GM18951 (cell line): ENCODE measurements around the gene RAE1.

Source experiments
- POLR2A ChIP-seq: IDR thresholded peaks from 4 replicates; pipeline ENCODE4 v1.6.1; 2011; ENCODE audit warnings: mild to moderate bottlenecking; ENCODE audit not compliant: insufficient read length, insufficient read depth; ENCODE audit errors: extremely low read depth
- in situ Hi-C: fragments of 300-500 bp; cut with MboI; formaldehyde crosslinking; loops from one replicate; pipeline ENCODE4 v1.12.0; 2022; ENCODE audit warnings: low sequenced_read_pairs, mixed read lengths, inconsistent platforms; ENCODE audit not compliant: unreplicated experiment

RAE1 gene

DNA sequence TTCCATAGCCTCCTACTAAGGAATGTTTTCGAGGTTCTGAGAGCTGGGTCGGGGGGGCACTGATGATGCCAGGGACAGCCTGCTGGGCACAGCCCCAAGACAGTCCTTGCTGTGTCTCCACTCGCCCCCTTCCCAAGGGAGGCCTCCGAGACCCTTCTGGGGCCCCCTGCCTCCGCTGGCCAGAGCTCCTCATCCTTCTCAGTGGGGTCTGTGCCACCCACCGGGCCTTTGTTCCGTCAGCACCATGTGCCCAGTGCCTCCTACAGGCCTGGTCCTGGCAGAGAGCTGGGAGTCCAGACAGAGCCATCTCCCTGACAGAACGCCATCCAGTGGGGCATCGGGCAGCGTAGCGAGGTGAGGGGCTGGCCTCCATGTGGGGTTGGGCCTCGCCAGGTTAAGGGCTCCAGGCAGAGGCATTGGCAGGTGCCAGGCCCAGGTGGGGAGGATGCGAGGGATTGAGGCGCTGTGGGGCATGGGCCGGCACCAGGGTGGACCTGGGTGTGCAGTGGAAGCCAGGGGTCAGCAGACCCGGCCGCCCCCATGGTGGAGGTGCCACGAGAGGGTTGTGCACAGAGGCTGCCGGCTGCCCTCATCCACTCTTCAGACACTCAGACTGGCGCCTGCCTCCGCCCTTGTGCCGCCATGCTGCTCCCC, 53.5 kb downstream of the RAE1 start:
- in situ Hi-C loops = no loop called here
- no peak for TF ChIP-seq POLR2A

- in situ Hi-C loops = no loop called here
These were observed 54.4 kb downstream of the RAE1 start for GRCh38 chr20:57405236-57406016.

GRCh38 chr20:57407541-57407956, 56.5 kb downstream of the RAE1 start:
- in situ Hi-C loops = no loop called here
- no peak for TF ChIP-seq POLR2A

More at GRCh38 chr20:57405236-57406016, 54.4 kb downstream of the RAE1 start:
- no peak for TF ChIP-seq POLR2A

DNA sequence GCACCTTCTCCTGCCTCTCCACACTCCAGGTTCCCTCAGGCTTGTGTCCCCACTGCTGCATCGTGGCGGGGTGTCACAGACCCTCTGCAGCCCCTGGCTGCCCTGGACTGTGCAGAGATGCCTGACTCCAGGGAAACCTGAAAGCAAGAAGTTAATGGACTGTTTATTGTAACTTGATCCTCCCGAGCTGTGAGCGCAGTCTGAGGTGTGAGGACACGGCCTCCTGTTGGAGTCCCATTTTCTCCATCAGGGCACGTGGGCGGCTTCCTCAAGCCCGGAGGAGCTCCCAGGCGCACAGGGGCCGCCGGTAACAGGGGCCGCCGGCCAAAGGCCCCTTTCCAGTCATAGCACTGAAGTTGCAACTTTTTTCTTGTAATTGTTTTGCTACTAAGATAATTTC, 57.1 kb downstream of the RAE1 start:
- no peak for TF ChIP-seq POLR2A

GRCh38 chr20:57408536-57409233, 57.6 kb downstream of the RAE1 start:
- in situ Hi-C loops = no loop called here
- TF ChIP-seq POLR2A = no peak

More for the DNA sequence above, 57.1 kb downstream of the RAE1 start:
- in situ Hi-C loops = no loop called here

GRCh38 chr20:57409316-57409671, 58.2 kb downstream of the RAE1 start:
- TF ChIP-seq POLR2A = no peak

DNA sequence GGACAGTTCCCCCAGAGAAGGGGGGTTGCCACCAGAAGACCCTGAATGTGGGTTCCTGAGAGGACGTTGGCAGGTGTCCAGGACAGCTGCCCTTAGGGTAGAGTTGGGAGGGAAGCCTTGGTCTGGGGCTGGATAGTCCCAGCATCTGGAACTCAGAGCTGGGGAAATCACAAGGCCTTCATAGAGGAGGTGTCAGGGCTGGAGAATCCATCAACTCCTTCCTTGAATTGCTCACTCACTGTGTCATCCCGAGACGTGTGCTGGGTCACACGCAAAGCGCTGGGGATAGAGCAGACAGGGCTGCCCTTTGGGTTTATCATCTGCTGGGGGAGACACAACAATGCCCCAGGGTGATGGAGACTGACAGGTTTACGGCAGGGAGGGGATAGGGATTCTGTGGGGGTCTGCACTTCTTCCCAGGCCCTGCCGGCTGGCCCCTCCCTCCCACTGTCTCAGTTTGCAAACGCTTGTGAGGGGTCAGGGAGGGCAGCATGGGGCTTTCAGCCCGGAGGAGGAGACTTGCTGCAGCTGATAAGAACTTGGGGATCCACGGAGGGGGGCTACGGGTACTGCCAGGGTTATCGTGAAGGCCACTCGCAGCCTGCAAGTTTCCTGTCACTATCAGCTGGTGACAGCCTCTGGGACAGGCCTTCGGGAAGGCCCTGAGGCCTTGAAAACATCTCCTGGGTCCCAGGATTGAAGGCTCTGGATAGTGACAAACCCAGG, 58.8 kb downstream of the RAE1 start:
- in situ Hi-C loops = no loop called here

More at GRCh38 chr20:57409316-57409671, 58.2 kb downstream of the RAE1 start:
- in situ Hi-C loops = no loop called here

DNA sequence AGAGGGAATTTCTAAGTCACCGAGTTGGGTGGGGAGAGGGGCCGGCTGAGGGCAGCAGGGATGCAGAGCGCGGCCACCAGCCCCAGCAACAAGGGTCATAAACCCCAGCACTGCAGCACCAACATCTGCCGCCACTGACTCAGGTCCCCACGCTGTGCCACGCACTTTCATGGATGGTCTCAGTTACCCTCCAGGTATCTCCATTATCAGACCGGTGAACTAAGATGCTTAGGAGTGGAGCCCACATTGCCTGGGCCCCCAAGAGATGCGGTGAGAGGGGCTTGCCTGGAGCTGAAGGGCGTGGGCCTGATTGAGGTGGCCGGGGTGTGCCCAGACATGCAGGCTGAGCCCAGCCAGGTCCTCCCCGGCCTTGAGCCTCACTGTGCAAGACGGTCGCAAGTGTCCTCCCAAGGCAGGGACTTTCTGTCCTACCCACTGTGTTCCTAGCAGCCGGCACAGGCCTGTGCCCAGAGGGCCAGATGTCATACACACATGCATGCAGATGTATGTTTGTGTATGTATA, 59.4 kb downstream of the RAE1 start:
- peak; percentile 22 for TF ChIP-seq POLR2A
- in situ Hi-C loops = no loop called here

More for the DNA sequence above, 58.8 kb downstream of the RAE1 start:
- TF ChIP-seq POLR2A = no peak

DNA sequence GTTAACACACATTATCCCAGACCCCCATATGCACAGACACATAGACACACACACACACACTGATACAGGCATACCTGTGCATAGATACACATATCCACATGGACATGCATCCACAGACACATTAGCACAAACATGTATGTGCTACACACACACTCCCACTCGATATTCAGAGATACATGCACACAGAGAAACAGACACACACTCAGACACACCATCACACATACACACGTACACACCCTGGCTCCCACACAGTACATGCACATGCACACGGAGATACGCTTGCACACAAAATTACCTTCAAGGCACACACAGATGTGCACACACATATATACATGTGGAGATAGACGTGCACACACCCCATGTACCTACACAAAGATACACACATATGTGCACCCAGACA, 59.9 kb downstream of the RAE1 start:
- in situ Hi-C loops = no loop called here
- no peak for TF ChIP-seq POLR2A

GRCh38 chr20:57411406-57412283, 60.6 kb downstream of the RAE1 start:
- TF ChIP-seq POLR2A = no peak
- in situ Hi-C loops = no loop called here

- no peak for TF ChIP-seq POLR2A
- in situ Hi-C loops = no loop called here
These were observed 61.4 kb downstream of the RAE1 start for GRCh38 chr20:57412347-57413029.

GRCh38 chr20:57413986-57414385, 62.9 kb downstream of the RAE1 start:
- in situ Hi-C loops = no loop called here

More at GRCh38 chr20:57413986-57414385, 62.9 kb downstream of the RAE1 start:
- no peak for TF ChIP-seq POLR2A
